Endothelial cell of umbilical vein (primary cell): ENCODE measurements around the gene RBM8A.

ENCODE experiments used
- CTCF ChIP-seq, 2 donors: IDR thresholded peaks; 1 replicate in 1 of 2; 2 replicates in 1 of 2; pipeline ENCODE4 v1.5.1; 2011; ENCODE audit warnings: low read length in 2 of 2, mild to moderate bottlenecking in 2 of 2, moderate library complexity in 2 of 2, control low read depth in 1 of 2, inconsistent platforms in 1 of 2, low read depth in 1 of 2; ENCODE audit not compliant: insufficient read depth in 1 of 2; ENCODE audit errors: extremely low read depth in 1 of 2
- EZH2 ChIP-seq: IDR thresholded peaks from 2 replicates; pipeline ENCODE4 v1.6.1; 2012; ENCODE audit warnings: borderline replicate concordance, low read depth, mild to moderate bottlenecking, moderate library complexity, low read length, inconsistent platforms; ENCODE audit not compliant: severe bottlenecking
- MYC ChIP-seq: IDR thresholded peaks from one replicate; pipeline ENCODE4 v1.6.1; 2011; ENCODE audit warnings: mild to moderate bottlenecking, low read depth, low read length
- POLR2A ChIP-seq: IDR thresholded peaks from 2 replicates; pipeline ENCODE4 v1.6.1; 2012; ENCODE audit warnings: low read depth, mild to moderate bottlenecking, control low read depth, low read length

- TF ChIP-seq POLR2A: no peak
- no peak for TF ChIP-seq EZH2
- TF ChIP-seq CTCF (IDR thresholded peaks at IDR 0.05; ENCODE audit: extremely low read depth in 1 of 2, insufficient read depth in 1 of 2, low read depth in 1 of 2, low read length in 2 of 2): no peak
- no peak for TF ChIP-seq MYC
Measured at GRCh38 chr1:145887631-145888030, 39.7 kb downstream of the RBM8A start.
